ENCODE measurements around the gene BZW2.

The BZW2 gene

DNA sequence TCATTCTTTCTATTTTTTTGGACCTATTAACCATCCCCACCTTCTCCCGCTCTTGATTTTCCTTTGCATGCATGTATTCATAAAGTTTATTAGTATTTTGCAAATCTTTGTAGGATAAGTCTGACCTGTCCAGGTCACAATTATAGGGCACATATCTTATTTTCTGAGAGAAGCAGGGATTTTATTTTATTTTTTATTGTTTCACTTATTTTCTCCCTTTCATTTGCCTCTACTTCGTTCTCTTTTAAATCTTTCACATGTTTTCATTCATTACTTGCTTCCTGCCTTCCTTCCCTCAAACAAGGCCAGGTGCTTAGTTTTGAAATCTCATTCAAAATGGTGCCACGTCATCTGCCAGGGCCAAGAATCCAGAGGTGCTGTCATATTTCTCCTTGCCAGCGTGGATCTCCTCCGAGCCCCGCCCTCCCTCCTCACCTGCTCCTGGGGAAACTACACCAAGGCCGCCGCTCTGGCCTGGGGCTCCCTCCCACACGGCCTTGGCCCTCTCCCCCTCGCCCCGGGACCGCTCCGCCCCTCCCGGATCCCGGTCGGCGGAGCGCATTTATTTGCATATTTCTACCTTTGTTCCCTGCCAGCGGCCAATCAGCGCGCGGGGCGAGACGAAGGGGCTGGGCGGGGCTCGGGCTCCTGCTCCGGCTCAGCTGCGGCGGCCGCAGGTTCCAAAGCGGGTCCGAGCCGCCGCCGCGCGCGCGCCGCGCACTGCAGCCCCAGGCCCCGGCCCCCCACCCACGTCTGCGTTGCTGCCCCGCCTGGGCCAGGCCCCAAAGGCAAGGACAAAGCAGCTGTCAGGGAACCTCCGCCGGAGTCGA lies 107.3 kb downstream of the BZW2 start, which contains the start of gene TSPAN13:
TSS of gene TSPAN13 (plus strand) at position 654 of the 830 bp plus-strand sequence. CDS start 213 bp downstream, outside the sequence.
- peak; percentile 92 for DNase-seq (ENCODE audit: low spot score)

DNA sequence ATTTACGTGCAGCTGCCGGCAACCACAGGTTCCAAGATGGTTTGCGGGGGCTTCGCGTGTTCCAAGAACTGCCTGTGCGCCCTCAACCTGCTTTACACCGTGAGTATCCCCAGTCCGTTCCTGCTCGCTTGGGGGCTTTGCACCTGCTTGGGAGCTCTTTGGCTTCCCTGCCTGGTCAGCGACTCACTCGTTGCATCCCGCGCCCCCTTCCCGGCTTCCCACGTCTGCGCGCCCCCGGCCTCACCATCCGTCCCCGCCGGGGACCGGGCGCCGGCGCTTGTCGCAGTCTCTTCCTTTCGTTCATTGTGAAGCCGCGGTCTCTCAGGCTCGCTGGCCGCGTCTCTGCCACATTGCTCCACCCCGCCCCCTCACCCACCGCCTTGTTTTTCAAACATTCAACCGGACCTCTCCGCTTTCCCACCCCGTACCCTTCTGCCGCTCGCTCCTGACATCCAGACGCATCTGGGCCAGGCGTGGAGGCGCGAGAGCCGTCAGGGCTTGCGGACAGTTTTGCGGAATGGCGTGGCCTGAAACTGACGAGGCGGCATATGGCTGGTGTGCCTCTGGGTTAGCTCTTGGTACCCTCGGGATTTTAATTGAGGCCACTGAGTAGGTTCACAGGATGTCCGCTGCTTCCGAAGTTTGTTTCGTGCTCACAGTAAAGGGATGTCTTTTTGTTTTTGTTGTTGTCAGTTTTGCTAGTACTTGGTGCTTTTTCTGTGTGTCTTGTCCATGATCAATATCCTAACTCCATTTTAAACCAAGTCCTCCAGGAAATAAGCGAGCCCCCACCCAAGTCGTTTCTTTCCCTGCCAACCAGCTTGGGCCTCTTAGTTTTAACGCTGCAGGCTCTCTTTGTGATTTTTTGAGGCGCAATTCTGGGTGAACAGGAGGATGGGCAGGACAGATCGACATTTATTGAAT lies 108.2 kb downstream of the BZW2 start:
- peak; percentile 43 for DNase-seq (ENCODE audit: low spot score)

DNA sequence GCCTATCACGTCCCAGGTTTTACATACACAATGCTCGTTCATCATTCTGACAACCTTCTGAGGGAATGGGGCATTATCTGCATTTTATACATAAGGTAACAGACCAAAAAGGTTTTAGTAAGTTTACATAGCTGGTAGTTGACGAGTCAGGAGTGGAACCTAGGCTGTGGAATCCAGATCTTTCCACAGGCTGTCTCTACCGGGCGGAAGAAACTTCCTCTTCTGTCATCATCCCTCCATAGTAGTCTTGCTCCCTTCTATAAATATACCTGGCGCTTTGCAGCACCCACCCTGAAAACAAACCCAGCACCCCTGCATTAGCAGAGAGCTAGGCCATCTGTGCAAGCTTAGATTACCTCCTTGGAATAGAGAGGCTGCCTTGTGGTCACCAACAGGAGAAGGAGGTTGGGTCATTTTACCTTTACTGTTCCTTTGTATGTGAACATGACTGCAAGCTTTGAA lies 108.9 kb downstream of the BZW2 start:
- DNase-seq (ENCODE audit: low spot score): no peak

DNA sequence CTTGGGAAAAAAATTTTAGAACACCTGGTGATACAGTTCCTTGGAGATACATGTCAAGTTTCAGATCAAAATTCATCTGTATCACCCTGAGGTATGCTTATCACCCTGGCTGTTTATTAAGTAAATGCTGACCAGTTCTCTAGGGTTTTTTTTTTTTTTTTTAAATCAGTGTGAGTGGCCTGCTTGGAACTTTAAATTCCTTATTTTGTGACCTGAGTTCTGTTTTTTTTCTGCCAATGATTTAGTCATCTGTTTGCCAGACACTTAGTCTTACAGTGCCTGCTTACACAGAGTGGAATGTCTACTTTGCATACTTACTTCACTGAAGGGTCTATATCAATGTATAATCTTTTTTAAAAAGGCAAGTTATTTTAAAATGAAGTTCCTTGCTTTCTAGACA lies 109.4 kb downstream of the BZW2 start:
- DNase-seq (ENCODE audit: low spot score): no peak

Data from germinal center (tissue), 1 donor.